ENCODE measurements around the gene ZBTB7B.

- no peak for TF ChIP-seq CTCF (IDR thresholded peaks at IDR 0.05)
- no peak for TF ChIP-seq POLR2A (IDR thresholded peaks at IDR 0.05)
- no peak for TF ChIP-seq POLR2AphosphoS5 (IDR thresholded peaks at IDR 0.05; ENCODE audit: insufficient read depth in 1 of 2, low read depth in 1 of 2)
These were observed 34.4 kb downstream of the ZBTB7B start for GRCh38 chr1:155037043-155037442.
